ENCODE results near the gene MYDGF. TPM values are rescaled to one million over a fixed set of nuclear protein-coding genes. Genes with fewer than 3 reads are reported as not detected.

The MYDGF gene
- total RNA-seq (2014; rRNA removed; shearing (Covaris generic)) (177 and 207 TPM in 2 replicates), polyA plus RNA-seq (2016; fragmentation: Nextera tagmentation; extraction: Ambion mirVana) (591 and 597 TPM in 2 replicates)

GRCh38 chr19:4669723-4670480 lies at the start of gene MYDGF:
Gene MYDGF, minus strand, starts transcription at chr19:4670342. Its CDS starts 8 bp downstream, at chr19:4670334.
- peaks cover 8% of the 10 kb centered on the region; the same call in 1 of the 2 replicates for H3K4me1 ChIP-seq (ENCODE audit: insufficient read depth)
- DNase-seq = peak; percentile 97
- H3K79me2 ChIP-seq (ENCODE audit: insufficient read depth) = peaks cover 47% of the 10 kb centered on the region
- peaks cover 11% of the 10 kb centered on the region for H3F3A ChIP-seq (ENCODE audit: insufficient read depth)
- in situ Hi-C loops (cut with MboI) = no loop called here
- peak within 1 kb of the TSS; percentile 94 for H3K4me3 ChIP-seq
- WGBS, 2 experiments (ENCODE audit: low coverage in 1 of 2, low lambda C conversion rate in 2 of 2, missing lambda C conversion rate in 2 of 2) = 1% methylated on average over 23 to 75 of the region's 75 CpGs
- H2AFZ ChIP-seq = peak within 1 kb of the TSS; percentile 74
- peak within 1 kb of the TSS; percentile 99 for H3K9ac ChIP-seq
- no peaks in the 10 kb centered on the region for H3K27me3 ChIP-seq (replicated peaks; ENCODE audit: insufficient read depth)
- H3K9me3 ChIP-seq (ENCODE audit: low read depth) = no peaks in the 10 kb centered on the region
- H4K20me1 ChIP-seq (ENCODE audit: insufficient read depth) = no peaks in the 10 kb centered on the region
- peak within 1 kb of the TSS; percentile 88 for H3K4me2 ChIP-seq (ENCODE audit: unreplicated experiment)
- no peak for TF ChIP-seq EZH2phosphoT487 (IDR thresholded peaks at IDR 0.05; ENCODE audit: insufficient read depth, low read depth)
- H3K36me3 ChIP-seq (ENCODE audit: low read depth) = peaks cover 17% of the 10 kb centered on the region
- no peaks in the 10 kb centered on the region for H3K9me2 ChIP-seq (ENCODE audit: insufficient read depth)
- peak within 1 kb of the TSS; percentile 79 for H3K27ac ChIP-seq

DNA sequence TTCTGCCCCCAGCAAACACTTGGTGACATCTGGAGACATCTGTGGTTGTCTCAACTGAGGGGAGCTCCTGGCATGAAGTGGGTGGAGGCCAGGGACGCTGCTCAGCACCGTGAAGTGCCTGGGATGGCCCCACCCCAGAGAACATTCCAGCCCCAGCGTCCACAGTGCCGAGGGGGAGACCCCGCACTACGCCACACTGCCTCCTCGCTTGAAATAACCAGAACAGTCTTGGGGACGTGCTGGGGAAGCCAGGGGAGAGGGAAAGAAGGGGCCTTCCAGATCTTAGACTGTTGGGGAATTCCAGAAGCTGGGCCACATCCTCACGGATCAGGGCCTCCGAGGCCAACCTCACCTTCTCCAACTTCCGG lies 49.3 kb upstream of the MYDGF start:
- 89% methylated on average over 10 to 11 of the region's 11 CpGs for WGBS, 2 experiments (ENCODE audit: low coverage in 1 of 2, low lambda C conversion rate in 2 of 2, missing lambda C conversion rate in 2 of 2)
- in situ Hi-C loops (cut with MboI) = no loop called here
- H3K4me2 ChIP-seq (ENCODE audit: unreplicated experiment) = no peak overlapping the region
- H3K27ac ChIP-seq = no peak overlapping the region
- no peaks in the 10 kb centered on the region for H3K27me3 ChIP-seq (replicated peaks; ENCODE audit: insufficient read depth)
- no peak overlapping the region for H3K4me3 ChIP-seq
- H3K9me3 ChIP-seq (ENCODE audit: low read depth) = no peaks in the 10 kb centered on the region
- peaks cover 13% of the 10 kb centered on the region; the same call in 1 of the 2 replicates for H3K36me3 ChIP-seq (ENCODE audit: low read depth)
- peaks cover 40% of the 10 kb centered on the region for H3K79me2 ChIP-seq (ENCODE audit: insufficient read depth)
- H4K20me1 ChIP-seq (ENCODE audit: insufficient read depth) = no peaks in the 10 kb centered on the region
- no peak overlapping the region for H2AFZ ChIP-seq
- H3F3A ChIP-seq (ENCODE audit: insufficient read depth) = no peaks in the 10 kb centered on the region; the same call in 1 of the 2 replicates
- H3K4me1 ChIP-seq (ENCODE audit: insufficient read depth) = peaks cover 9% of the 10 kb centered on the region; the same call in 1 of the 2 replicates
- TF ChIP-seq EZH2phosphoT487 (IDR thresholded peaks at IDR 0.05; ENCODE audit: insufficient read depth, low read depth) = no peak
- no peak for TF ChIP-seq EZH2 (IDR thresholded peaks at IDR 0.05; ENCODE audit: insufficient read depth, poor library complexity, severe bottlenecking)
- no peak for DNase-seq
- no peak overlapping the region for H3K9ac ChIP-seq
- no peaks in the 10 kb centered on the region for H3K9me2 ChIP-seq (ENCODE audit: insufficient read depth)

- Histone ChIP-seq H3K4me1 (ENCODE audit: insufficient read depth) (peaks cover 20% of the 10 kb centered on the region; the same call in 1 of the 2 replicates), H3K27ac (no peak overlapping the region), H3F3A (ENCODE audit: insufficient read depth) (no peaks in the 10 kb centered on the region; the same call in 1 of the 2 replicates), H3K27me3 (replicated peaks; ENCODE audit: insufficient read depth) (no peaks in the 10 kb centered on the region), H3K79me2 (ENCODE audit: insufficient read depth) (peaks cover 37% of the 10 kb centered on the region), H3K9me2 (ENCODE audit: insufficient read depth) (no peaks in the 10 kb centered on the region), H4K20me1 (ENCODE audit: insufficient read depth) (no peaks in the 10 kb centered on the region), H3K9ac (no peak overlapping the region), H3K4me3 (no peak overlapping the region), H3K4me2 (ENCODE audit: unreplicated experiment) (no peak overlapping the region), H3K36me3 (ENCODE audit: low read depth) (peaks cover 13% of the 10 kb centered on the region; the same call in 1 of the 2 replicates), H2AFZ (no peak overlapping the region), H3K9me3 (ENCODE audit: low read depth) (no peaks in the 10 kb centered on the region)
- no peak for DNase-seq
- WGBS, 2 experiments (ENCODE audit: low coverage in 1 of 2, low lambda C conversion rate in 2 of 2, missing lambda C conversion rate in 2 of 2) = 90 to 93% methylated on average over 12 to 15 of the region's 15 CpGs
- in situ Hi-C loops (cut with MboI) = no loop called here
- TF ChIP-seq EZH2phosphoT487 (IDR thresholded peaks at IDR 0.05; ENCODE audit: insufficient read depth, low read depth) (no peak), EZH2 (IDR thresholded peaks at IDR 0.05; ENCODE audit: insufficient read depth, poor library complexity, severe bottlenecking) (no peak)
Observed at GRCh38 chr19:4717966-4718701, 48.0 kb upstream of the MYDGF start.

- H3K4me1 ChIP-seq (ENCODE audit: insufficient read depth) = peaks cover 21% of the 10 kb centered on the region; the same call in 1 of the 2 replicates
- no peaks in the 10 kb centered on the region for H4K20me1 ChIP-seq (ENCODE audit: insufficient read depth)
- no peaks in the 10 kb centered on the region for H3K9me3 ChIP-seq (ENCODE audit: low read depth)
- peaks cover 13% of the 10 kb centered on the region; the same call in 1 of the 2 replicates for H3K36me3 ChIP-seq (ENCODE audit: low read depth)
- TF ChIP-seq EZH2phosphoT487 (IDR thresholded peaks at IDR 0.05; ENCODE audit: insufficient read depth, low read depth) (no peak), EZH2 (IDR thresholded peaks at IDR 0.05; ENCODE audit: insufficient read depth, poor library complexity, severe bottlenecking) (no peak)
- H3K9me2 ChIP-seq (ENCODE audit: insufficient read depth) = no peaks in the 10 kb centered on the region
- H2AFZ ChIP-seq = no peak overlapping the region
- DNase-seq = no peak
- no peak overlapping the region for H3K9ac ChIP-seq
- WGBS, 2 experiments (ENCODE audit: low coverage in 1 of 2, low lambda C conversion rate in 2 of 2, missing lambda C conversion rate in 2 of 2) = 94% methylated on average over 23 of the region's 23 CpGs
- H3K4me3 ChIP-seq = no peak overlapping the region
- H3F3A ChIP-seq (ENCODE audit: insufficient read depth) = no peaks in the 10 kb centered on the region
- H3K79me2 ChIP-seq (ENCODE audit: insufficient read depth) = peaks cover 37% of the 10 kb centered on the region
- H3K4me2 ChIP-seq (ENCODE audit: unreplicated experiment) = no peak overlapping the region
- no peak overlapping the region for H3K27ac ChIP-seq
- in situ Hi-C loops (cut with MboI) = no loop called here
- H3K27me3 ChIP-seq (replicated peaks; ENCODE audit: insufficient read depth) = no peaks in the 10 kb centered on the region
Observed at GRCh38 chr19:4717191-4717965, 47.2 kb upstream of the MYDGF start.
